K562 (cell line): ENCODE measurements around the gene S100A3. TPM values are rescaled to one million over a fixed set of nuclear protein-coding genes. Genes with fewer than 3 reads are reported as not detected.
A peak's percentile ranks its signal among the peaks of the same experiment; 100 is the strongest.

Experiments used
- CHD2 ChIP-seq: IDR thresholded peaks from 2 replicates; pipeline ENCODE4 v1.6.1; 2011; ENCODE audit warnings: low read depth, low read length
- HNRNPK ChIP-seq: fragments of 200-400 bp; formaldehyde crosslinking; IDR thresholded peaks from one replicate; pipeline ENCODE4 v1.6.1; 2018; ENCODE audit warnings: mild to moderate bottlenecking, low read depth, low read length; ENCODE audit not compliant: poor library complexity, severe bottlenecking
- NELFE ChIP-seq: IDR thresholded peaks from 2 replicates; pipeline ENCODE4 v1.6.1; 2011; ENCODE audit warnings: mild to moderate bottlenecking; ENCODE audit not compliant: insufficient read depth, insufficient read length
- NFXL1 ChIP-seq: fragments of 450-650 bp; formaldehyde crosslinking; IDR thresholded peaks from 2 replicates; pipeline ENCODE4 v1.4.0; 2021; ENCODE audit warnings: mild to moderate bottlenecking
- NR2C1 ChIP-seq, 2 experiments: fragments of 450-650 bp; IDR thresholded peaks; 2 replicates each; pipeline ENCODE4 v1.6.1; 2017; ENCODE audit warnings: mild to moderate bottlenecking in 2 of 2, antibody characterized with exemption in 1 of 2, inconsistent platforms in 1 of 2, missing compliant biosample characterization in 1 of 2, missing genetic modification characterization in 1 of 2
- RFX5 ChIP-seq: IDR thresholded peaks from 2 replicates; pipeline ENCODE4 v1.6.1; 2011; ENCODE audit warnings: low read depth, mild to moderate bottlenecking, improper control_type of control experiment, low read length
- RNF2 ChIP-seq: sonication (generic); IDR thresholded peaks from 2 replicates; pipeline ENCODE4 v1.6.1; 2016
- SMARCA4 ChIP-seq: fragments of 450-650 bp; IDR thresholded peaks from 2 replicates; pipeline ENCODE4 v1.6.1; 2016
- ZC3H11A ChIP-seq: IDR thresholded peaks from 2 replicates; pipeline ENCODE4 v1.6.1; 2012; ENCODE audit warnings: low read depth, low read length, improper control_type of control experiment
- polyA plus RNA-seq, 8 experiments: library from polyadenylated mRNA; depleted of rRNA in 4 of 8; stranded (reverse) in 5 of 8; unstranded in 3 of 8; fragments of >200 nt; fragmentation: Nextera tagmentation in 2 of 8; fragmentation: Illumina TruSeq in 1 of 8; extraction: Ambion mirVana in 2 of 8; extraction: Trizol in 1 of 8; gene quantifications; 2 replicates each; pipeline versions ENCODE4 v1.2.1 to v1.2.3, GENCODE V29; 2011 to 2014; ENCODE audit warnings: inconsistent platforms in 1 of 8, missing spikeins in 1 of 8
- total RNA-seq, 7 experiments: library from RNA; depleted of rRNA in 6 of 7; stranded (reverse); fragments of >200 nt in 6 of 7; fragmentation: Illumina TruSeq in 2 of 7; extraction: Trizol in 2 of 7; gene quantifications; 2 replicates each; pipeline versions ENCODE4 v1.2.1 to v1.2.3, GENCODE V29; 2011 to 2021; ENCODE audit warnings: low replicate concordance in 1 of 7
- TF ChIP-seq, protein P1 (sequence below): fragments of 250-450 bp; sonication (Bioruptor Pico); IDR thresholded peaks from 2 replicates; pipeline ENCODE4 v1.4.0; 2020; ENCODE audit warnings: mild to moderate bottlenecking, moderate library complexity
- TF ChIP-seq, protein P2 (sequence below): sonication (generic); formaldehyde crosslinking; IDR thresholded peaks from 2 replicates; pipeline ENCODE4 v1.8.0; 2022; ENCODE audit warnings: mild to moderate bottlenecking, missing genetic modification reagents, borderline replicate concordance
- TF ChIP-seq, protein P3 (sequence below), 2 experiments: fragments of 450-650 bp; IDR thresholded peaks; 2 replicates each; pipeline ENCODE4 v1.6.1; 2018; ENCODE audit warnings: mild to moderate bottlenecking in 2 of 2, low read depth in 1 of 2; ENCODE audit not compliant: partially characterized antibody in 2 of 2
- TF ChIP-seq, protein P4 (sequence below): fragments of 250-450 bp; sonication (Bioruptor Pico); IDR thresholded peaks from 2 replicates; pipeline ENCODE4 v1.8.0; 2022; ENCODE audit warnings: inconsistent platforms, mild to moderate bottlenecking, moderate library complexity, borderline replicate concordance
- TF ChIP-seq, protein P5 (sequence below): IDR thresholded peaks from 3 replicates; pipeline ENCODE4 v1.6.1; 2011; ENCODE audit warnings: borderline replicate concordance, mild to moderate bottlenecking, moderate library complexity; ENCODE audit not compliant: insufficient read length; ENCODE audit errors: extremely low read depth

The S100A3 gene
- total and polyA plus RNA-seq, 9 of the 15 experiments (the other 6 are each of a cell fraction or from before 2014, with no cell fraction given), result 0.08 to 1.7 (median 0.18) TPM; not detected in 4

DNA sequence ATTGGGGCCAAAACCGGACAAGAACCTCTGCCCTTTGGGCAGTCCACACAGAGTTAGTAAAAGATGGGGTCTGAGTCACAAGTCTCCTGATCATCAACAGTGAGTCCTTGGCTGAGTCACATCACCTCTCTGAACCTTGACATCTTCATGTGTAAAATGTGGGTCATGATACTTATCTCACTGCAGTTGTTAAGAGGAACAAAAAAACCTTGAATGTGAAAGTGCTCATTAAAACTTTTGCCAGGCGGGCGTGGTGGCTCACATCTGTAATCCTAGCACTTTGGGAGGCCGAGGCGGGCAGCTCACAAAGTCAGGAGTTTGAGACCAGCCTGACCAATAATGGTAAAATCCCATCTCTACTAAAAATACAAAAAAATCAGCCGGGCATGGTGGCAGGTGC is 48.1 kb upstream of the S100A3 start (continued):
- TF ChIP-seq, protein P1, sequence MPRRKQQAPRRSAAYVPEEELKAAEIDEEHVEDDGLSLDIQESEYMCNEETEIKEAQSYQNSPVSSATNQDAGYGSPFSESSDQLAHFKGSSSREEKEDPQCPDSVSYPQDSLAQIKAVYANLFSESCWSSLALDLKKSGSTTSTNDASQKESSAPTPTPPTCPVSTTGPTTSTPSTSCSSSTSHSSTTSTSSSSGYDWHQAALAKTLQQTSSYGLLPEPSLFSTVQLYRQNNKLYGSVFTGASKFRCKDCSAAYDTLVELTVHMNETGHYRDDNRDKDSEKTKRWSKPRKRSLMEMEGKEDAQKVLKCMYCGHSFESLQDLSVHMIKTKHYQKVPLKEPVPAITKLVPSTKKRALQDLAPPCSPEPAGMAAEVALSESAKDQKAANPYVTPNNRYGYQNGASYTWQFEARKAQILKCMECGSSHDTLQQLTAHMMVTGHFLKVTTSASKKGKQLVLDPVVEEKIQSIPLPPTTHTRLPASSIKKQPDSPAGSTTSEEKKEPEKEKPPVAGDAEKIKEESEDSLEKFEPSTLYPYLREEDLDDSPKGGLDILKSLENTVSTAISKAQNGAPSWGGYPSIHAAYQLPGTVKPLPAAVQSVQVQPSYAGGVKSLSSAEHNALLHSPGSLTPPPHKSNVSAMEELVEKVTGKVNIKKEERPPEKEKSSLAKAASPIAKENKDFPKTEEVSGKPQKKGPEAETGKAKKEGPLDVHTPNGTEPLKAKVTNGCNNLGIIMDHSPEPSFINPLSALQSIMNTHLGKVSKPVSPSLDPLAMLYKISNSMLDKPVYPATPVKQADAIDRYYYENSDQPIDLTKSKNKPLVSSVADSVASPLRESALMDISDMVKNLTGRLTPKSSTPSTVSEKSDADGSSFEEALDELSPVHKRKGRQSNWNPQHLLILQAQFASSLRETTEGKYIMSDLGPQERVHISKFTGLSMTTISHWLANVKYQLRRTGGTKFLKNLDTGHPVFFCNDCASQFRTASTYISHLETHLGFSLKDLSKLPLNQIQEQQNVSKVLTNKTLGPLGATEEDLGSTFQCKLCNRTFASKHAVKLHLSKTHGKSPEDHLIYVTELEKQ (CRISPR knock-in tag), result no peak
- no peak for TF ChIP-seq ZC3H11A
- no peak for TF ChIP-seq NELFE
- TF ChIP-seq, protein P2, sequence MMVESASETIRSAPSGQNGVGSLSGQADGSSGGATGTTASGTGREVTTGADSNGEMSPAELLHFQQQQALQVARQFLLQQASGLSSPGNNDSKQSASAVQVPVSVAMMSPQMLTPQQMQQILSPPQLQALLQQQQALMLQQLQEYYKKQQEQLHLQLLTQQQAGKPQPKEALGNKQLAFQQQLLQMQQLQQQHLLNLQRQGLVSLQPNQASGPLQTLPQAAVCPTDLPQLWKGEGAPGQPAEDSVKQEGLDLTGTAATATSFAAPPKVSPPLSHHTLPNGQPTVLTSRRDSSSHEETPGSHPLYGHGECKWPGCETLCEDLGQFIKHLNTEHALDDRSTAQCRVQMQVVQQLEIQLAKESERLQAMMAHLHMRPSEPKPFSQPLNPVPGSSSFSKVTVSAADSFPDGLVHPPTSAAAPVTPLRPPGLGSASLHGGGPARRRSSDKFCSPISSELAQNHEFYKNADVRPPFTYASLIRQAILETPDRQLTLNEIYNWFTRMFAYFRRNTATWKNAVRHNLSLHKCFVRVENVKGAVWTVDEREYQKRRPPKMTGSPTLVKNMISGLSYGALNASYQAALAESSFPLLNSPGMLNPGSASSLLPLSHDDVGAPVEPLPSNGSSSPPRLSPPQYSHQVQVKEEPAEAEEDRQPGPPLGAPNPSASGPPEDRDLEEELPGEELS, result no peak
- no peak for TF ChIP-seq NR2C1 (IDR thresholded peaks at IDR 0.05)
- peak; percentile 74 for TF ChIP-seq NR2C1 (tag; IDR thresholded peaks at IDR 0.05)
- no peak for TF ChIP-seq RNF2
- no peak for TF ChIP-seq HNRNPK
- TF ChIP-seq, protein P3, sequence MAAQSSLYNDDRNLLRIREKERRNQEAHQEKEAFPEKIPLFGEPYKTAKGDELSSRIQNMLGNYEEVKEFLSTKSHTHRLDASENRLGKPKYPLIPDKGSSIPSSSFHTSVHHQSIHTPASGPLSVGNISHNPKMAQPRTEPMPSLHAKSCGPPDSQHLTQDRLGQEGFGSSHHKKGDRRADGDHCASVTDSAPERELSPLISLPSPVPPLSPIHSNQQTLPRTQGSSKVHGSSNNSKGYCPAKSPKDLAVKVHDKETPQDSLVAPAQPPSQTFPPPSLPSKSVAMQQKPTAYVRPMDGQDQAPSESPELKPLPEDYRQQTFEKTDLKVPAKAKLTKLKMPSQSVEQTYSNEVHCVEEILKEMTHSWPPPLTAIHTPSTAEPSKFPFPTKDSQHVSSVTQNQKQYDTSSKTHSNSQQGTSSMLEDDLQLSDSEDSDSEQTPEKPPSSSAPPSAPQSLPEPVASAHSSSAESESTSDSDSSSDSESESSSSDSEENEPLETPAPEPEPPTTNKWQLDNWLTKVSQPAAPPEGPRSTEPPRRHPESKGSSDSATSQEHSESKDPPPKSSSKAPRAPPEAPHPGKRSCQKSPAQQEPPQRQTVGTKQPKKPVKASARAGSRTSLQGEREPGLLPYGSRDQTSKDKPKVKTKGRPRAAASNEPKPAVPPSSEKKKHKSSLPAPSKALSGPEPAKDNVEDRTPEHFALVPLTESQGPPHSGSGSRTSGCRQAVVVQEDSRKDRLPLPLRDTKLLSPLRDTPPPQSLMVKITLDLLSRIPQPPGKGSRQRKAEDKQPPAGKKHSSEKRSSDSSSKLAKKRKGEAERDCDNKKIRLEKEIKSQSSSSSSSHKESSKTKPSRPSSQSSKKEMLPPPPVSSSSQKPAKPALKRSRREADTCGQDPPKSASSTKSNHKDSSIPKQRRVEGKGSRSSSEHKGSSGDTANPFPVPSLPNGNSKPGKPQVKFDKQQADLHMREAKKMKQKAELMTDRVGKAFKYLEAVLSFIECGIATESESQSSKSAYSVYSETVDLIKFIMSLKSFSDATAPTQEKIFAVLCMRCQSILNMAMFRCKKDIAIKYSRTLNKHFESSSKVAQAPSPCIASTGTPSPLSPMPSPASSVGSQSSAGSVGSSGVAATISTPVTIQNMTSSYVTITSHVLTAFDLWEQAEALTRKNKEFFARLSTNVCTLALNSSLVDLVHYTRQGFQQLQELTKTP (IDR thresholded peaks at IDR 0.05; ENCODE audit: low read depth in 1 of 2, partially characterized antibody in 2 of 2), result no peak
- TF ChIP-seq NFXL1 (CRISPR knock-in tag), result no peak
- TF ChIP-seq SMARCA4, result peak; percentile 67; the same call in 1 of the 2 replicates
- TF ChIP-seq, protein P4, sequence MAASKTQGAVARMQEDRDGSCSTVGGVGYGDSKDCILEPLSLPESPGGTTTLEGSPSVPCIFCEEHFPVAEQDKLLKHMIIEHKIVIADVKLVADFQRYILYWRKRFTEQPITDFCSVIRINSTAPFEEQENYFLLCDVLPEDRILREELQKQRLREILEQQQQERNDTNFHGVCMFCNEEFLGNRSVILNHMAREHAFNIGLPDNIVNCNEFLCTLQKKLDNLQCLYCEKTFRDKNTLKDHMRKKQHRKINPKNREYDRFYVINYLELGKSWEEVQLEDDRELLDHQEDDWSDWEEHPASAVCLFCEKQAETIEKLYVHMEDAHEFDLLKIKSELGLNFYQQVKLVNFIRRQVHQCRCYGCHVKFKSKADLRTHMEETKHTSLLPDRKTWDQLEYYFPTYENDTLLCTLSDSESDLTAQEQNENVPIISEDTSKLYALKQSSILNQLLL (CRISPR knock-in tag), result no peak
- TF ChIP-seq CHD2, result no peak
- TF ChIP-seq, protein P5, sequence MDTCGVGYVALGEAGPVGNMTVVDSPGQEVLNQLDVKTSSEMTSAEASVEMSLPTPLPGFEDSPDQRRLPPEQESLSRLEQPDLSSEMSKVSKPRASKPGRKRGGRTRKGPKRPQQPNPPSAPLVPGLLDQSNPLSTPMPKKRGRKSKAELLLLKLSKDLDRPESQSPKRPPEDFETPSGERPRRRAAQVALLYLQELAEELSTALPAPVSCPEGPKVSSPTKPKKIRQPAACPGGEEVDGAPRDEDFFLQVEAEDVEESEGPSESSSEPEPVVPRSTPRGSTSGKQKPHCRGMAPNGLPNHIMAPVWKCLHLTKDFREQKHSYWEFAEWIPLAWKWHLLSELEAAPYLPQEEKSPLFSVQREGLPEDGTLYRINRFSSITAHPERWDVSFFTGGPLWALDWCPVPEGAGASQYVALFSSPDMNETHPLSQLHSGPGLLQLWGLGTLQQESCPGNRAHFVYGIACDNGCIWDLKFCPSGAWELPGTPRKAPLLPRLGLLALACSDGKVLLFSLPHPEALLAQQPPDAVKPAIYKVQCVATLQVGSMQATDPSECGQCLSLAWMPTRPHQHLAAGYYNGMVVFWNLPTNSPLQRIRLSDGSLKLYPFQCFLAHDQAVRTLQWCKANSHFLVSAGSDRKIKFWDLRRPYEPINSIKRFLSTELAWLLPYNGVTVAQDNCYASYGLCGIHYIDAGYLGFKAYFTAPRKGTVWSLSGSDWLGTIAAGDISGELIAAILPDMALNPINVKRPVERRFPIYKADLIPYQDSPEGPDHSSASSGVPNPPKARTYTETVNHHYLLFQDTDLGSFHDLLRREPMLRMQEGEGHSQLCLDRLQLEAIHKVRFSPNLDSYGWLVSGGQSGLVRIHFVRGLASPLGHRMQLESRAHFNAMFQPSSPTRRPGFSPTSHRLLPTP, result no peak
- TF ChIP-seq RFX5, result no peak
